Cardiac fibroblast (primary cell): ENCODE data around the gene ZMAT5.

Source experiments
- DNase-seq, 2 donors: peaks; one replicate each; pipeline versions ENCODE4 v3.0.0 to v3.0.0-alpha.2; 2010; ENCODE audit warnings: low read depth in 2 of 2
- H3K4me3 ChIP-seq, 2 donors: replicated peaks in 1 of 2; 1 replicate in 1 of 2; 2 replicates in 1 of 2; pipeline ENCODE4 v1.5.1; 2011; ENCODE audit warnings: low read depth in 2 of 2, low read length in 2 of 2, mild to moderate bottlenecking in 2 of 2, moderate library complexity in 1 of 2
- TF ChIP-seq, protein P1 (sequence below): IDR thresholded peaks from one replicate; pipeline ENCODE4 v1.5.1; 2011; ENCODE audit warnings: low read depth, mild to moderate bottlenecking, low read length, inconsistent platforms

ZMAT5 gene

DNA sequence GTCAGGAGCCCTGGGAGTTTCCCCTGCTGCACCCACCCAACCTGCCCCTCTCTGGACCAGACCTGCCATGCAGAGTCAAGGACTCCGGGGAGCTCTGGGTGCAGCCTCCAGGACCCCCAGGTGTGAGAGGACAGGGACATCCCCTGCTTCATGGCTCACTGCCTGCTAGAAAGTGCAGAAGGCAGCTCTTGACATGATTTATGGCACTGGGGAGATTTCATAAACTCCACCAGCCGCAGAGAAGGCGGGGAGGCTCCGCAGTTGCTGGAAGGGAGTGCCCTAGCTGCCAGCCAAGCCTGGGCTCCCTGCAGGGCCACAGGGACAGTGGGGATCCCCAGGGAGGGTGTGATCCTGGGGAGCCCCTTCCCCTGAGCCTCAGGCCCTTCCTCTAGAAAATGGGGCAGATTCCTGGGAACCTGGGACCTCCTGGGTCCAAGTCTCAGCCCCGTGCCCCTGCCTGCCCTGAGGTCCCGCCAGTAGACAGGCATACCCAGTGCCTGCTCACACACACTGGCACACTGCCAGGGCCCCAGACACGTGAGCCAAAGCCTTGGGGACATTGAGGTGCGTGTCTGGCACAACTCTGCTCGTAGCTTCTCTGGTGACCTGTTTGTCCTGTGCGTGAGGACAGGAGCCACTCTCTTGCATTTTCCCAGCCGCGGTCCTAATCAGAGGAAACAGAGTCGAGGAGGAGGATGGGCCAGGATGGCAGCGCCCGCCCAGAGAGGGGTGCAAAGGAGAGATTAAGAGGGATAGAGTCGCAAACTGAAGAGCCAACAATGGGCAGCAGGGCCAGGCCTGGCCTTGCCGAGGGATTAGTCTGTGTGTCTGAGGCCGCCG, 33.2 kb downstream of the ZMAT5 start:
- no peak for DNase-seq
- no peak overlapping the region for H3K4me3 ChIP-seq
- TF ChIP-seq, protein P1, sequence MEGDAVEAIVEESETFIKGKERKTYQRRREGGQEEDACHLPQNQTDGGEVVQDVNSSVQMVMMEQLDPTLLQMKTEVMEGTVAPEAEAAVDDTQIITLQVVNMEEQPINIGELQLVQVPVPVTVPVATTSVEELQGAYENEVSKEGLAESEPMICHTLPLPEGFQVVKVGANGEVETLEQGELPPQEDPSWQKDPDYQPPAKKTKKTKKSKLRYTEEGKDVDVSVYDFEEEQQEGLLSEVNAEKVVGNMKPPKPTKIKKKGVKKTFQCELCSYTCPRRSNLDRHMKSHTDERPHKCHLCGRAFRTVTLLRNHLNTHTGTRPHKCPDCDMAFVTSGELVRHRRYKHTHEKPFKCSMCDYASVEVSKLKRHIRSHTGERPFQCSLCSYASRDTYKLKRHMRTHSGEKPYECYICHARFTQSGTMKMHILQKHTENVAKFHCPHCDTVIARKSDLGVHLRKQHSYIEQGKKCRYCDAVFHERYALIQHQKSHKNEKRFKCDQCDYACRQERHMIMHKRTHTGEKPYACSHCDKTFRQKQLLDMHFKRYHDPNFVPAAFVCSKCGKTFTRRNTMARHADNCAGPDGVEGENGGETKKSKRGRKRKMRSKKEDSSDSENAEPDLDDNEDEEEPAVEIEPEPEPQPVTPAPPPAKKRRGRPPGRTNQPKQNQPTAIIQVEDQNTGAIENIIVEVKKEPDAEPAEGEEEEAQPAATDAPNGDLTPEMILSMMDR = no peak

DNA sequence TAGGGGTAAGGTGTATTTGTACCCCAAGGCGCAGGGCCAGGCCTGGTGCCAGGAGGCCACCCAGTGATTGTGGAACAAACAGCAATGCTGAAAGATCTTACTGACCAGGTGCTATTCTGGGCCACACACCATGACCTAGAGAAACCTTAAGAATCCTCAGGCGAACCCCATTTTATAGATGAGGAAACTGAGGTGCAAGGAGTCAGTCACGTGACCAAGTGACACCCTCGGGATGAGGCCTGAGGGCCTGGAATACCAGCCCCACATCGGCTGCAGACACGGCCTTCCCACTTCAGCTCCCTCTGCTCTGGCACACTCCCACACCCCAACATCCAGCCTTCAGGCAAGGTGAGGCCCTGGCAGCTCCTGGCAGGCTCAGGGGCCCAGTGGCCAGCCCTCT, 33.9 kb downstream of the ZMAT5 start:
- no peak overlapping the region for H3K4me3 ChIP-seq
- DNase-seq = no peak
- TF ChIP-seq, protein P1 = no peak

DNA sequence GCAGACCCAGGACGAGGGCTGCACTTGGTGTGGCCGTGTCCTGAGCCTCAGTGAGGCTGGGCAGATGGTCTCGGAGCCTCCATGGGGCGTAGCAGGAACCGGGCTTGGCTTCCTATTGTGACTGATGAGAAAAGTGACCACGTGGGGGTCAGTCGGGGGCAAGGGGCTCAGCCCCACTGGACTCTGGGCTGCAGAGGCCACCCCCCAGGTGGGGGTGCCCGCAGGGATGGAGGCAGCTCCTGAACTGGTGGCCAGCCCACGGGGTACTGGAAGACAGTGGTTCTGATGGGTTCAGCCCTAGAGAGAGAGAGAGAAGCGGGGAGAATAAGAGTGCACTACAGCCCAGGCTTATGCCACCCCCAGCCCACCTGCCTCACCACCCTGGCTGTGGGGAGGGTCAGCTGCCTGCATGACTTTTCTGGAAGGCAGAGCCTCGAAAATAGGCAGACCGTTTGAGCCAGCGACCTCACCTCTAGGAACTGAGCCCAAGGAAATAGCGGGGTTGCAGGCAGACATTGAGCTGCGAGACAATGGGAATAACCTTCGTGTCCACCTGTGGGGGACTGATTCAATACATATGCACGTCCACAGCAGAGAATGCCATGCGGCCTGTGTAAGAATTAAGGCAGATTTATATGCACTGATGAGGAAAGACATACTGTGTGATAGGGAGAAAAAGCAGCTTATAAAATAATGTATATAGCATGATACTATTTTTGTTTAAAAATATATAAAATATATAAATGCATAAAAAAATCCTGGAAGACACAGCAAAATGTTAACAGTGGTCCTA, 35.6 kb downstream of the ZMAT5 start:
- TF ChIP-seq, protein P1 = no peak
- no peak overlapping the region for H3K4me3 ChIP-seq
- no peak for DNase-seq

DNA sequence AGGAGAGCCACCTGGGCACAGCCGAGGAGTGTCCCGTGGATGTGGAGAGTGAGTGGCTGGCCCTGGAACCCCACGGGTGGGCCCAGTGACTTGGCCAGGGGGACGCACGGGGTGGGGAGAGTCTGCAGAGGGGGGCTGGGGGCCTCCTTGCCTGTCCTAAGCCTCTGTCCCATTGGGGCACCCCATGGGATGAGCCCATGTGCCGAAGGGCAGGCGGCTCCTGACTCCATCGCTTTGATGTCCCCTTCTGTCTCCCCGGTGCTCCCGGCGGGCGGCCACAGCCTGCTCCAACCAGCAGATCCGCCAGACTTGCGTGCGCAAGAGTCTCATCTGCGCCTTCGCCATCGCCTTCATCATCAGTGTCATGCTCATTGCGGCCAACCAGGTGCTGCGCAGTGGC, 37.6 kb downstream of the ZMAT5 start:
- no peak for DNase-seq
- TF ChIP-seq, protein P1 = no peak
- no peak overlapping the region for H3K4me3 ChIP-seq

DNA sequence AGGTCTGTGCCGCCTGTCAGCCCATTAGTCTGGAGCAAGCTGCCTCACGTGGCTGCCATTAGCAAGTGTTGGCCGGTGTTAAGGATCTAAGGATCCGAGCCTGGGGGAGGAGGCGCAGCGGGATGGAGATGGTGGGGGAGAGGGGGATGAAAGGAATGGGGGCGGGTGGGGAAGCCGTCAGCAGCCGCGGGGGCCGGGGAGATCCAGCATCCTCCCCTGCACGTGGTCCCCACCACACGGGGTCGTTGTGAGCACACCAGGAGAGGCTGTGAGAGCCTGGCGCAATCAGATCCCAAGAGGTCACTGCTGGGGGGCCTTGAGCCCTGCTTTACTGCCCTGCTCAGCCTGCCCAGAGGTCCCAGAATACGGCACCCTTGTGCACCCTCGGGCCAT, 39.7 kb downstream of the ZMAT5 start:
- TF ChIP-seq, protein P1 = peak; percentile 34
- no peak overlapping the region for H3K4me3 ChIP-seq
- peak; percentile 51 for DNase-seq

DNA sequence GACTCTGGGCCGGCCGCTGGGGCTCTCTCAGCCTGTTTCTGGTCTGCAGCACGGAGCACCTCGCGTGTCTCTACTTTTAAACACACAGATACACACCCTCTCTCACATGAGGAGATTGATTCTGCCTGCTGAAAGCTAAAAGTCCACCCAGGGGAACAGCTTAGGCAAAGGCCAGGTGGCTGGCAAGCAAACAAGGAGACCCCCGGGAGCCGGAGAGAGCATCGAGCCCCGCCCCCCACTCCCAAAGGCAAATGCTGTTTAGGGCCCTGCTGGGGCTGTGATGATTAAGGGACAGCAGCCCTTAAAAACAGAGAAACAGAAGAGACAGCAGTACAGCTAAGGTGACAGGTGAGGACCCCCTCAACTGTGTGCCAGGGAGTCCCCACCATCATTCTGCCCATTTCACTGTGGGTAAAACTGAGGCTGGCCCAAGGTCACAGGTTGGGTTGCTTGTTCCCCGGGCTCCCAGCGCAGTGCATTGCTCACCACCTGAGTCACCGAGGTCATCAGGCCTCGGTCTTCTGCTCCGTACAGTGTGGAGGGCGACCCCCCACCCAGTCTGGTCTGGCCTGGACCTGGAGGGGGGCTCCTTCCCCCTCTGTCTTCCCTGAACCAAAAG, 40.2 kb downstream of the ZMAT5 start:
- TF ChIP-seq, protein P1 = no peak
- peak in 1 of 2 donors; percentile 21 for DNase-seq
- no peak overlapping the region for H3K4me3 ChIP-seq
